K562 (cell line): ENCODE results near the gene ZNF750. TPM values are rescaled to one million over a fixed set of nuclear protein-coding genes. Genes with fewer than 3 reads are reported as not detected.

Experiments
- ATAC-seq: fragments of 200-7000 bp; cut with Tn5 transposase; 3 replicates; pipeline ENCODE4 v1.9.1; 2020; ENCODE audit warnings: moderate library complexity
- BruUV-seq: library from RNA; stranded (reverse); fragments of 400-500 nt; replicated peaks from 2 replicates; lab custom pipeline; 2021; lab: Mats Ljungman, UMichigan
- CTCF ChIA-PET: fragments of 300-600 bp; formaldehyde crosslinking; extraction: SDS; loops from one replicate; lab custom pipeline; 2021; ENCODE audit warnings: low intra/inter-chr PET ratio; lab: Yijun Ruan, JAX
- POLR2A ChIA-PET: fragments of 300-600, 350-650 bp; sonication (Branson Sonifier 250); formaldehyde crosslinking; extraction: SDS; loops from one replicate; lab custom pipeline; 2021; ENCODE audit warnings: antibody characterized with exemption, inconsistent platforms; lab: Yijun Ruan, JAX
- DNase-seq, 4 experiments: peaks; one replicate each; pipeline versions ENCODE4 v3.0.0 to v3.0.0-alpha.2; 2011 to 2018; ENCODE audit warnings: low spot score in 3 of 4, mixed read lengths in 3 of 4; ENCODE audit errors: extremely low read depth in 1 of 4
- FAIRE-seq: peaks from 2 replicates; lab custom pipeline; 2011; peaks lifted over from hg19 to GRCh38; lab: Jason Lieb, UNC
- H2AFZ ChIP-seq: 2 replicates; pipeline ENCODE4 v1.6.0; 2011; ENCODE audit warnings: low read depth, low read length, control low read depth, inconsistent platforms
- H3K27ac ChIP-seq: fragments of 200-600 bp; 3 replicates; pipeline ENCODE4 v1.8.0; 2011; ENCODE audit warnings: low read depth, mild to moderate bottlenecking, control low read depth, inconsistent platforms, low read length, moderate library complexity, mixed read lengths; ENCODE audit errors: extremely low read depth
- H3K27me3 ChIP-seq, 2 experiments: fragments of 300-600 bp in 1 of 2; 2 replicates in 1 of 2; 3 replicates in 1 of 2; pipeline versions ENCODE4 v1.6.0 to v1.8.0; 2011; ENCODE audit warnings: inconsistent platforms in 2 of 2, low read length in 2 of 2, mild to moderate bottlenecking in 1 of 2, mixed read lengths in 1 of 2, moderate library complexity in 1 of 2; ENCODE audit not compliant: control insufficient read depth in 2 of 2, insufficient read depth in 2 of 2
- H3K36me3 ChIP-seq: fragments of 300-600 bp; 3 replicates; pipeline ENCODE4 v1.8.0; 2011; ENCODE audit warnings: mild to moderate bottlenecking, low read length, inconsistent platforms; ENCODE audit not compliant: control insufficient read depth, insufficient read depth
- H3K4me1 ChIP-seq, 2 experiments: fragments of 200-600 bp in 1 of 2; replicated peaks in 1 of 2; 2 replicates in 1 of 2; 3 replicates in 1 of 2; pipeline versions ENCODE4 v1.5.1 to v1.8.0; 2011; ENCODE audit warnings: inconsistent platforms in 2 of 2, low read length in 2 of 2, mild to moderate bottlenecking in 1 of 2, mixed read lengths in 1 of 2, moderate library complexity in 1 of 2; ENCODE audit not compliant: control insufficient read depth in 2 of 2, insufficient read depth in 2 of 2
- H3K4me2 ChIP-seq: 2 replicates; pipeline ENCODE4 v1.6.1; 2011; ENCODE audit warnings: low read length, control low read depth, inconsistent platforms, mixed read lengths; ENCODE audit not compliant: insufficient read depth
- H3K4me3 ChIP-seq: fragments of 200-600 bp; sonication (generic), shearing (Covaris generic); 2 replicates; pipeline ENCODE4 v1.5.1; 2016; ENCODE audit warnings: control low read depth, inconsistent platforms
- H3K79me2 ChIP-seq: fragments of 200-600 bp; 3 replicates; pipeline ENCODE4 v1.8.0; 2011; ENCODE audit warnings: low read length, inconsistent platforms; ENCODE audit not compliant: control insufficient read depth, insufficient read depth
- H3K9ac ChIP-seq, 2 experiments: 2 replicates each; pipeline versions ENCODE4 v1.6.0 to v1.6.1; 2011; ENCODE audit warnings: low read depth in 2 of 2, low read length in 2 of 2, control low read depth in 1 of 2, inconsistent platforms in 1 of 2, mild to moderate bottlenecking in 1 of 2, mixed read lengths in 1 of 2; ENCODE audit not compliant: insufficient read depth in 1 of 2
- H3K9me1 ChIP-seq: one replicate; pipeline ENCODE4 v1.6.0; 2011; ENCODE audit warnings: inconsistent platforms, mild to moderate bottlenecking, low read length, moderate library complexity; ENCODE audit not compliant: control insufficient read depth, insufficient read depth
- H3K9me3 ChIP-seq: replicated peaks from 2 replicates; pipeline ENCODE4 v1.5.1; 2011; ENCODE audit warnings: low read depth, low read length, inconsistent platforms; ENCODE audit not compliant: control insufficient read depth, insufficient read depth
- H4K20me1 ChIP-seq: replicated peaks from 2 replicates; pipeline ENCODE4 v1.6.1; 2011; ENCODE audit warnings: low read length, inconsistent platforms, mixed read lengths; ENCODE audit not compliant: control insufficient read depth, insufficient read depth
- E2F3 ChIP-seq: fragments of 250-450 bp; sonication (Bioruptor Pico); IDR thresholded peaks from 2 replicates; pipeline ENCODE4 v1.4.0; 2020; ENCODE audit warnings: mild to moderate bottlenecking
- HDAC2 ChIP-seq: fragments of 450-650 bp; IDR thresholded peaks from 2 replicates; pipeline ENCODE4 v1.6.1; 2016; ENCODE audit warnings: mild to moderate bottlenecking
- NR1H2 ChIP-seq: sonication (generic); formaldehyde crosslinking; IDR thresholded peaks from 2 replicates; pipeline ENCODE4 v1.4.0; 2020; ENCODE audit warnings: mild to moderate bottlenecking, missing genetic modification reagents
- POLR2G ChIP-seq: fragments of 200-400 bp; formaldehyde crosslinking; IDR thresholded peaks from 2 replicates; pipeline ENCODE4 v1.6.1; 2017; ENCODE audit warnings: low read depth, mild to moderate bottlenecking, antibody characterized with exemption, low read length, moderate library complexity
- POLR3G ChIP-seq: IDR thresholded peaks from 2 replicates; pipeline ENCODE4 v1.6.1; 2011; ENCODE audit not compliant: insufficient read length, insufficient replicate concordance; ENCODE audit errors: extremely low read depth
- RCOR1 ChIP-seq, 2 experiments: IDR thresholded peaks; 2 replicates each; pipeline ENCODE4 v1.6.1; 2012; ENCODE audit warnings: low read depth in 2 of 2, low read length in 2 of 2, borderline replicate concordance in 1 of 2, improper control_type of control experiment in 1 of 2
- THAP12 ChIP-seq: fragments of 250-450 bp; sonication (Bioruptor Pico); IDR thresholded peaks from 2 replicates; pipeline ENCODE4 v1.9.0; 2021; ENCODE audit warnings: mild to moderate bottlenecking, inconsistent platforms
- ZC3H8 ChIP-seq: fragments of 450-650 bp; IDR thresholded peaks from 2 replicates; pipeline ENCODE4 v1.6.1; 2017
- ZKSCAN1 ChIP-seq: fragments of 150-350 bp; IDR thresholded peaks from 2 replicates; pipeline ENCODE4 v1.6.1; 2016; ENCODE audit warnings: low read depth, low read length
- ZNF23 ChIP-seq: fragments of 250-450 bp; sonication (Bioruptor Pico); IDR thresholded peaks from 2 replicates; pipeline ENCODE4 v1.4.0; 2020; ENCODE audit warnings: mild to moderate bottlenecking
- WGBS: fragments of 100-300 bp; shearing (Covaris generic); methylation state at CpG from one replicate; pipeline ENCODE4 v1.1.6; 2016; ENCODE audit warnings: low coverage, mixed read lengths; ENCODE audit not compliant: insufficient coverage; ENCODE audit errors: missing lambda C conversion rate; 5-methylcytosine and 5-hydroxymethylcytosine counted together
- in situ Hi-C: fragments of 300-500 bp; cut with MboI; formaldehyde crosslinking; loops from 4 replicates; pipeline ENCODE4 v1.15.0; 2018; ENCODE audit warnings: inconsistent platforms, mixed read lengths
- intact Hi-C: fragments of 100-400 bp; cut with micrococcal nuclease; formaldehyde crosslinking; loops from 2 replicates; pipeline ENCODE4 v1.14.2; 2022
- polyA plus RNA-seq, 8 experiments: library from polyadenylated mRNA; depleted of rRNA in 4 of 8; stranded (reverse) in 5 of 8; unstranded in 3 of 8; fragments of >200 nt; fragmentation: Nextera tagmentation in 2 of 8; fragmentation: Illumina TruSeq in 1 of 8; extraction: Ambion mirVana in 2 of 8; extraction: Trizol in 1 of 8; gene quantifications; 2 replicates each; pipeline versions ENCODE4 v1.2.1 to v1.2.3, GENCODE V29; 2011 to 2014; ENCODE audit warnings: inconsistent platforms in 1 of 8, missing spikeins in 1 of 8
- total RNA-seq, 7 experiments: library from RNA; depleted of rRNA in 6 of 7; stranded (reverse); fragments of >200 nt in 6 of 7; fragmentation: Illumina TruSeq in 2 of 7; extraction: Trizol in 2 of 7; gene quantifications; 2 replicates each; pipeline versions ENCODE4 v1.2.1 to v1.2.3, GENCODE V29; 2011 to 2021; ENCODE audit warnings: low replicate concordance in 1 of 7
- TF ChIP-seq, protein P1 (sequence below): IDR thresholded peaks from 2 replicates; pipeline ENCODE4 v1.6.1; 2012; ENCODE audit warnings: low read depth, low read length, improper control_type of control experiment, borderline replicate concordance

ZNF750 gene
- total and polyA plus RNA-seq, 9 of the 15 experiments (the other 6 are each of a cell fraction or from before 2014, with no cell fraction given): not detected

DNA sequence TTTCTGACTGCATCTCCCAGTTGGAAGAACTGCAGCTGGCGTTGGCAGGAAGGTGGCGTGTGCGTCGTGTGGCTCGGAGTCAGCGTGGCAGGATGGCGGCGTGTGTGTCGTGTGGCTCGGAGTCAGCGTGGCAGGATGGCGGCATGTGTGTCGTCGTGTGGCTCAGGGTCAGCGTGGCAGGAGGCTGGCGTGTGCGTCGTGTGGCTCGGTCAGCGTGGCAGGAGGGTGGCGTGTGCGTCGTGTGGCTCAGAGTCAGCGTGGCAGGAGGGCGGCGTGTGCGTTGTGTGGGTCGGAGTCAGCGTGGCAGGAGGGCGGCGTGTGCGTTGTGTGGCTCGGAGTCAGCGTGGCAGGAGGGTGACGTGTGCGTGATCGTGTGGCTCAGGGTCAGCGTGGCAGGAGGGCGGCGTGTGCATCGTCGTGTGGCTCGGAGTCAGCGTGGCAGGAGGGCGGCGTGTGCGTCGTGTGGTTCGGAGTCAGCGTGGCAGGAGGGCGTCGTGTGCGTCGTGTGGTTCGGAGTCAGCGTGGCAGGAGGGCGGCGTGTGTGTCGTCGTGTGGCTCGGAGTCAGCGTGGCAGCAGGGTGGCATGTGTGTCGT is 38.3 kb downstream of the ZNF750 start:
- Histone ChIP-seq H3K4me1 (peaks cover 0 to 9% of the 10 kb centered on the region in 2 experiments; a peak in 1 of 5 replicates), H3K79me2 (peaks cover 6% of the 10 kb centered on the region; the same call in 1 of the 3 replicates), H3K27ac (no peak overlapping the region), H3K9me1 (no peaks in the 10 kb centered on the region), H3K36me3 (peaks cover 43% of the 10 kb centered on the region; the same call in 2 of the 3 replicates), H3K9ac (no peak overlapping the region), H3K27me3 (no peaks in the 10 kb centered on the region)
- intact Hi-C loops: no loop called here
- ATAC-seq (no peak), FAIRE-seq (no peak)
- BruUV-seq: no TSS peak
- CTCF ChIA-PET: no interaction called here
- in situ Hi-C loops: no loop called here
- TF ChIP-seq RCOR1 (IDR thresholded peaks at IDR 0.05; ENCODE audit: borderline replicate concordance in 1 of 2, low read depth in 2 of 2, low read length in 2 of 2) (no peak), POLR2G (peak; percentile 44)
- TF ChIP-seq, all 486 proteins: peak for 1
- 90% methylated on average over 27 of the region's 63 CpGs for WGBS
- H3K9me3 ChIP-seq: no peaks in the 10 kb centered on the region
- no peak overlapping the region for H3K4me3 ChIP-seq
- 0 out of 2 replicates have a peak, but pooled peaks cover 3% of the 10 kb centered on the region for H4K20me1 ChIP-seq
- no peak for DNase-seq
- H3K4me2 ChIP-seq: no peak overlapping the region
- H2AFZ ChIP-seq: no peak overlapping the region
- POLR2A ChIA-PET: no interaction called here

GRCh38 chr17:82800885-82801284 is 38.9 kb downstream of the ZNF750 start:
- Histone ChIP-seq H3K4me2 (no peak overlapping the region), H3K9me1 (no peaks in the 10 kb centered on the region), H4K20me1 (0 out of 2 replicates have a peak, but pooled peaks cover 3% of the 10 kb centered on the region), H3K4me3 (no peak overlapping the region), H3K4me1 (peaks cover 0 to 8% of the 10 kb centered on the region in 2 experiments; a peak in 1 of 5 replicates), H3K79me2 (peaks cover 6% of the 10 kb centered on the region; the same call in 1 of the 3 replicates), H3K27me3 (no peaks in the 10 kb centered on the region), H3K9ac (no peak overlapping the region), H3K36me3 (peaks cover 41% of the 10 kb centered on the region; the same call in 2 of the 3 replicates), H2AFZ (no peak overlapping the region), H3K27ac (no peak overlapping the region), H3K9me3 (no peaks in the 10 kb centered on the region)
- WGBS: 94% methylated on average over 2 of the region's 15 CpGs
- no peak for DNase-seq
- in situ Hi-C loops (no loop called here), intact Hi-C loops (no loop called here)
- no TSS peak for BruUV-seq
- ChIA-PET CTCF (no interaction called here), POLR2A (no interaction called here)
- ATAC-seq: no peak
- FAIRE-seq: no peak
- TF ChIP-seq HDAC2 (no peak), NR1H2 (CRISPR knock-in tag) (no peak), ZC3H8 (no peak), ZNF23 (no peak), E2F3 (CRISPR knock-in tag) (no peak), THAP12 (CRISPR knock-in tag) (no peak), POLR3G (no peak), ZKSCAN1 (no peak)
- TF ChIP-seq, protein P1, sequence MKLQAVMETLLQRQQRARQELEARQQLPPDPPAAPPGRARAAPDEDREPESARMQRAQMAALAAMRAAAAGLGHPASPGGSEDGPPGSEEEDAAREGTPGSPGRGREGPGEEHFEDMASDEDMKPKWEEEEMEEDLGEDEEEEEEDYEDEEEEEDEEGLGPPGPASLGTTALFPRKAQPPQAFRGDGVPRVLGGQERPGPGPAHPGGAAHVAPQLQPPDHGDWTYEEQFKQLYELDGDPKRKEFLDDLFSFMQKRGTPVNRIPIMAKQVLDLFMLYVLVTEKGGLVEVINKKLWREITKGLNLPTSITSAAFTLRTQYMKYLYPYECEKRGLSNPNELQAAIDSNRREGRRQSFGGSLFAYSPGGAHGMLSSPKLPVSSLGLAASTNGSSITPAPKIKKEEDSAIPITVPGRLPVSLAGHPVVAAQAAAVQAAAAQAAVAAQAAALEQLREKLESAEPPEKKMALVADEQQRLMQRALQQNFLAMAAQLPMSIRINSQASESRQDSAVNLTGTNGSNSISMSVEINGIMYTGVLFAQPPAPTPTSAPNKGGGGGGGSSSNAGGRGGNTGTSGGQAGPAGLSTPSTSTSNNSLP: no peak
